Measurements from ENCODE around the gene DNAI1.

- TF ChIP-seq RARB (CRISPR knock-in tag; IDR thresholded peaks at IDR 0.05), result no peak
- TF ChIP-seq PATZ1 (CRISPR knock-in tag; IDR thresholded peaks at IDR 0.05; ENCODE audit: borderline replicate concordance), result no peak
- no peak for TF ChIP-seq OSR1 (CRISPR knock-in tag; IDR thresholded peaks at IDR 0.05)
- no peak for TF ChIP-seq SNAI2 (CRISPR knock-in tag; IDR thresholded peaks at IDR 0.05)
- TF ChIP-seq ZNF70 (CRISPR knock-in tag; IDR thresholded peaks at IDR 0.05), result no peak
- TF ChIP-seq TSHZ2 (CRISPR knock-in tag; IDR thresholded peaks at IDR 0.05), result no peak
- TF ChIP-seq CSDC2 (CRISPR knock-in tag; IDR thresholded peaks at IDR 0.05), result no peak
- TF ChIP-seq CREB5 (CRISPR knock-in tag; IDR thresholded peaks at IDR 0.05; ENCODE audit: low read depth), result no peak
- no peak for TF ChIP-seq POU6F1 (CRISPR knock-in tag; IDR thresholded peaks at IDR 0.05; ENCODE audit: borderline replicate concordance, low read depth)
- TF ChIP-seq ARNTL (CRISPR knock-in tag; IDR thresholded peaks at IDR 0.05; ENCODE audit: borderline replicate concordance, low read depth), result no peak
- no peak for TF ChIP-seq ZFP3 (CRISPR knock-in tag; IDR thresholded peaks at IDR 0.05)
These were observed 6.0 kb downstream of the DNAI1 start for GRCh38 chr9:34464571-34464970.

Data from SK-N-SH treated with all-trans-retinoic acid at 6 μM for 48 hours (cell line).